ENCODE results near the gene FHL1. TPM values are rescaled to one million over a fixed set of nuclear protein-coding genes. Genes with fewer than 3 reads are reported as not detected.

The FHL1 gene
- total RNA-seq, 4 donors from 2014 or later, result 693 to 4,057 (median 1,828) TPM

DNA sequence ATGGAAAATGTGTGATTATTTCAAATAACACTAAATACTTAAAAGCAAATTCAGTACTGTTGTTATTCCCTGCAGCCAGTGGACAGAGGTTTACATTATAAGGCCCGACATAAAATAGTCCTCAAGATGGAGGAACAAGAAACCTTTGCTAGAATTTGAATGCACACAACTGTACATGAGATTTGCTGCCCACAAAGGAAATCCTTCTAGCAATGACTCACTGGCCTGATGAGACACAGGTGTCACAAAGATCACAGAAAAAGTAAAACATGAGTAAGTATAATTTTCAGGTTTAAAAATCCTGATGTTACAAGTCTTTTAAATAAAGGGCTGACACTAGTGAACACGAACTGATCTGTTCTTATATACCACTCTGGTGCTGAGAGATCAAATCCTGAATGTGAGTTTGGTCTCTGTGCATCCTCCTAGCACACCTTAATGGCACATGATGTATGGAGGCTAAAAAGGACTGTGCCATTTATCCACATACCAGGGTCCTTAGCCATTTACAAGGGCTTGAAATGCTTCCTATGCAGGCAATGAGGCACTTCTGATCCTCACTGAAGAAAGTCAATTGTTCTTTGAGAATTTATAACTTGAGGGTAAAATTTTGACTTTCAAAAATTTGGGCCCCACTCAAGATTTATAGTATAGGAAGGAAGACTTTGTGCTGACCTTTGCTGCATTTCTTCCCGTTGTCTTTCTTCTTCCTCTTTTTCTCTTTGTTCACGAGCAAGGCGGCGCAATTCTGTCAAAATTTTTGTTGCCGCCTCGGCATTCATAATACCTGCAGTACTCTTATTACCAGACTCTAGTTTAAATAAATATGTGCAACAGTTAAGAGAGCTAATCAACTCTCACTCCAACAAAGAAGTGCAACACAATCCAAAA lies 80.9 kb downstream of the FHL1 start:
- TF ChIP-seq, protein P1, sequence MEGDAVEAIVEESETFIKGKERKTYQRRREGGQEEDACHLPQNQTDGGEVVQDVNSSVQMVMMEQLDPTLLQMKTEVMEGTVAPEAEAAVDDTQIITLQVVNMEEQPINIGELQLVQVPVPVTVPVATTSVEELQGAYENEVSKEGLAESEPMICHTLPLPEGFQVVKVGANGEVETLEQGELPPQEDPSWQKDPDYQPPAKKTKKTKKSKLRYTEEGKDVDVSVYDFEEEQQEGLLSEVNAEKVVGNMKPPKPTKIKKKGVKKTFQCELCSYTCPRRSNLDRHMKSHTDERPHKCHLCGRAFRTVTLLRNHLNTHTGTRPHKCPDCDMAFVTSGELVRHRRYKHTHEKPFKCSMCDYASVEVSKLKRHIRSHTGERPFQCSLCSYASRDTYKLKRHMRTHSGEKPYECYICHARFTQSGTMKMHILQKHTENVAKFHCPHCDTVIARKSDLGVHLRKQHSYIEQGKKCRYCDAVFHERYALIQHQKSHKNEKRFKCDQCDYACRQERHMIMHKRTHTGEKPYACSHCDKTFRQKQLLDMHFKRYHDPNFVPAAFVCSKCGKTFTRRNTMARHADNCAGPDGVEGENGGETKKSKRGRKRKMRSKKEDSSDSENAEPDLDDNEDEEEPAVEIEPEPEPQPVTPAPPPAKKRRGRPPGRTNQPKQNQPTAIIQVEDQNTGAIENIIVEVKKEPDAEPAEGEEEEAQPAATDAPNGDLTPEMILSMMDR (IDR thresholded peaks at IDR 0.05; ENCODE audit: low read depth), result no peak

DNA sequence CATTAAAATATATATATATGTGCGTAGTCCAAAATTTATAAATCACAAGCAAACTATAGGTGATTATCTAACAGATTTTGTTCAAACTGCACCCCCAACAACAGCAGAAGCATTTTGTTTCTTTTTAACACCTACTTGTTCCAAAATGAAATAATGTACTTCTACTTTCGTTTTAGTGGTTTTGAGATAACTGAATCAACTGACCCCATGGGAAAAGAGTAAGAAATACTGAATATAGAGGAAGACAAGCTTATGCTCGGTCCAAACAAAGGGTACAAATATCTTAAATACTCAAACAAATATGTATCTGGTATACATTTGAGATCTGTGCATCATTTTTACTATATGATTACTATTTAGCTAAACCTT lies 81.5 kb downstream of the FHL1 start:
- TF ChIP-seq, protein P1 (IDR thresholded peaks at IDR 0.05; ENCODE audit: low read depth), result no peak

DNA sequence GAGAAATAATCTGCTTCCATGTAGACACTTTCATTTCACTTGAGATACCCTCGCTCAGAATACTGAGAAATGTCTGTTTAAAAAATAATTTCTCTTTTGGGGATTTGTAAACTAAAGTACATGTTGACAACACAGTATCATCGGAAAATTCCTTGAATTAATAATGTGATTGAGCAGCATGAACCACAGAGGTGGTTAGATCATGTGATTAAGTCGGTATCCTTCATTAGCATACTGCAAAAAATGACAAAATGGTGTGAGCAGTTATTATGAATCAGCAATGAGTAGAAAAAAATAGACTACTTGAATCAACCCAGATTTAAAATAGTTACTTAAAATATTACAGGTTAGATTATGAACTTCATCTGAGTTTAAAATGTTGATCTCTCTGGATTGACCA lies 89.7 kb downstream of the FHL1 start:
- TF ChIP-seq, protein P1 (IDR thresholded peaks at IDR 0.05; ENCODE audit: low read depth), result no peak

DNA sequence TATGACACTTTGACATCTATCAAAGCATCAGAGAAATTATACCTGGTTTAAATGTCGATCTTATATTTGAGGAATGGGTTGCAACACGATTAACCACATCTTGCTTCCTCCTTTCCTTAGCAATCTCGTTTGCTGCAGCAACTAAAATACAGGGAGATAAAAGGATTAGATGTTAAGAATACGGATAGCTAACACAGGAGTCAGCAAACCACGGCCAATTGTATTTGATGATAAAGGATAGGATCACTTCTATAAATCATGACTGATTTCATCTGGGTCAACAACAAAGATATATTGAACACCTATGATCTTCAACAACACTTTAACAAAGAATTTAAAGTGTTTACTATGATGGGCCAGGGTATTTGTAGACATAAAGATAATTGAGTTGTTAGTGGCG lies 98.9 kb downstream of the FHL1 start:
- TF ChIP-seq, protein P1 (IDR thresholded peaks at IDR 0.05; ENCODE audit: low read depth), result no peak

DNA sequence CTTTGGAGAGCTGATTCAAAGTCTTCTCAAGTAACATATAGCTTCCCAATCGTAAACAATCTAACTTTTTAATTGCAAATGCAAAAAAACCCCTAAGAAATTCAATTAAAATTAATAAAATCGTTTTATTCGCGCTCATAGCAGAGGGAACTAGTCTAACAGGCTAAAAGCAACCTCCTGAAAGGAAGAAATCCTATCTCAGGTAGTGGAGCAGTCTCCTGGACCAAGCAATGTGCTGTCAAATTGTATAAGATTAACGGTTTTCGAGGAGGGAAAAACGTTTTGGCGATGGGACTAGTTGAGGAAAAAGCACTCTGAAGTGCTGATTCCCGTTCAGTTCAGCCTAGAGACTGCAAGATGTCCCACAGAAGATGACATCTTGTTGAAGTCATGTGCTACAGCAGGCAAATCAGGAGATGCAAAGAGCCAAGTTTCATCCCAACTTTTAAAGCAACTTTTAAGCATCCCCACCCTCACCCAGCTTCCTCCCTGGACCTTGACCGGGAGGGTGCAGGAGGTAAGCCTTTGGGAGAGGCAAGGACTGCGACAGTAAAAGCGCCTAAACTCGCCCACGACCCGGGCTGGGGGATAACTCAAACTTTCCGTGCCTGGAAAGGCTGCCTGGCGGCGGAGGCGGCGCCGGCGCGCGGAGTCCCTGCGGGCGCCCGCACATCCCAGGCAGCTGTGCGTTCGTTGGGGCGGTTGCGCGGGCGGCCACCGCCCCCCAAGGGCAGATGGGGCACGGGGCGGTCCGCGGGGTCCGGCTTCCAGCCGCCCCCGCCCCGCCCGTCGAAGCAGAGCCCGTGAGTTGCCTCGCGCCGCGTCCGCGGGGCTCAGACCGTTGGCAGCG lies 103.1 kb downstream of the FHL1 start:
- TF ChIP-seq, protein P1 (IDR thresholded peaks at IDR 0.05; ENCODE audit: low read depth), result no peak

DNA sequence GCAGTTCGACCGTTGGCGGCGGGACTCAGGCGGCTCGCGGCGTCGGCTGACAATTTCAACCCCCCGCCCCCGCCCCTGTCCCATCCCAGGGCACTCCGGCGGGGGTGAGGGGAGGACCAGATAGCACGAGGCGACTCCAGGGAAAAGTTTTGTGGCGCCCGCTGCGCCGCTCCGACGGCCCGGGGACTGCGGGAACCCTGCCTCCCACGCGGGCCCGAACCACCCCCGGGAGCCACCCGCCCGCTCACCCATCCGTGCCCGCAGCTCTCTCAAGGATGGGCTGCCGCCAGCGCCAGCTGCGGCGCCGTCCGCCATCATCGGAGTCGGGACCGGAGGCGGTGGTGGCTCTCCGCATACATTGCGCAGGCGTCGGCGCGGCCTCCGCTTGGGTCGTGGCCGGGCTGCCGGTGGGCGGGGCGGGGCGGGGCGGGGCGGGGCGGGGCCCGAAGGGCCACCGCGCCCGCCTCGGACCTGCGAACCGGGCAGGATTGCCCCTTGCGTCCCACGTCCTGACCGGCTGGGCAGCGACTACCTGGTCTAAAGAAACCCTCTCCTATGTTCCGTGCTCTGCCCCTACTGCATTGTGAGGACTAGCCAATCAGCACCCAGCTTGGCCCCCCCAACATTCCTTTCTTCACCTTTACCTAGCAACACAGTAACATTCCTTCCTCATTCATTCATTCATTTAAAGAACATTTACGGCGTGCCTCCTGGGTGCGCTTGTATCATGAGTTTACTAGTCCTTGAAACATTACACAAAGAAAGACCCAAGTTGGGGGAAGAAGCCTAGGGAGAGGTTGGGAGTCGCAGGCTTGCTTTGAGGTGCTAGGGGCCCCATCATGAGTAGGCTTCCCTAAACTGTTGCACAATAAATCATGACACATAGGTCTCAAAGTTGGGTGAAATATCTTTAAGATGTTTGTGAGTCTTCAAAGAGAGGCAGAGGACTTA lies 104.0 kb downstream of the FHL1 start, which contains the start of gene MAP7D3:
Gene MAP7D3, minus strand, starts transcription at position 360 of the 951 bp plus-strand sequence. Its CDS starts 42 bp downstream, at position 318.
- TF ChIP-seq, protein P1 (IDR thresholded peaks at IDR 0.05; ENCODE audit: low read depth), result no peak
